Cardiac septum (tissue), 1 donor: ENCODE results near the gene VAV2. TPM values are rescaled to one million over a fixed set of nuclear protein-coding genes. Genes with fewer than 3 reads are reported as not detected.
"Not testable (repeated sequence)": the region's sequence is repeated elsewhere in the genome, so short reads cannot be mapped to it uniquely, and the experiment has no call there.

Source experiments
- DNase-seq: peaks from one replicate; pipeline ENCODE4 v3.0.0-alpha.2; 2020; ENCODE audit warnings: low spot score
- intact Hi-C: fragments of 100-400 bp; cut with DNase I; formaldehyde crosslinking; loops from one replicate; pipeline ENCODE4 v1.14.0; 2022
- total RNA-seq: library from RNA; stranded (reverse); fragmentation: NEBNext Ultra II Directional; extraction: Animal tissue kit (Norgen Biotek cat#: 25700); gene quantifications from one replicate; pipeline ENCODE4 v1.2.1, GENCODE V29; 2021
- donor health status: DM: no; HTN: no; CAD: no.

Gene VAV2
- total RNA-seq, 1 donor from 2014 or later, result 8.1 TPM

- intact Hi-C loops, result no loop called here
- DNase-seq, result no peak
Observed at GRCh38 chr9:133777068-133777791, 214.9 kb downstream of the VAV2 start.

GRCh38 chr9:133775951-133776905, 215.9 kb downstream of the VAV2 start:
- DNase-seq, result no peak
- intact Hi-C loops, result no loop called here

GRCh38 chr9:133775291-133775690, 216.8 kb downstream of the VAV2 start:
- intact Hi-C loops, result no loop called here
- DNase-seq, result no peak

GRCh38 chr9:133774799-133775198, 217.3 kb downstream of the VAV2 start:
- intact Hi-C loops, result no loop called here
- DNase-seq, result peak; percentile 71

- intact Hi-C loops, result no loop called here
- peak; percentile 26 for DNase-seq
Observed at GRCh38 chr9:133773889-133774655, 218.1 kb downstream of the VAV2 start.

- intact Hi-C loops, result no loop called here
- DNase-seq, result peak; percentile 70
Observed at GRCh38 chr9:133772581-133772980, 219.5 kb downstream of the VAV2 start.

GRCh38 chr9:133771486-133772482, 220.3 kb downstream of the VAV2 start:
- peak; percentile 72 for DNase-seq

GRCh38 chr9:133770076-133770777, 221.9 kb downstream of the VAV2 start:
- intact Hi-C loops, result no loop called here
- peak; percentile 72 for DNase-seq

More at GRCh38 chr9:133771486-133772482, 220.3 kb downstream of the VAV2 start:
- intact Hi-C loops, result no loop called here

- peak; percentile 74 for DNase-seq
- intact Hi-C loops, result no loop called here
Observed at GRCh38 chr9:133769511-133770075, 222.5 kb downstream of the VAV2 start.

GRCh38 chr9:133768859-133769510, 223.1 kb downstream of the VAV2 start:
- DNase-seq, result peak; percentile 68
- intact Hi-C loops, result no loop called here

GRCh38 chr9:133768371-133768858, 223.7 kb downstream of the VAV2 start:
- DNase-seq, result peak; percentile 71
- intact Hi-C loops, result no loop called here

GRCh38 chr9:133767625-133768024, 224.5 kb downstream of the VAV2 start:
- intact Hi-C loops, result no loop called here
- peak; percentile 39 for DNase-seq

- no peak for DNase-seq
- intact Hi-C loops, result no loop called here
Observed at GRCh38 chr9:133767008-133767407, 225.1 kb downstream of the VAV2 start.

GRCh38 chr9:133766234-133766633, 225.9 kb downstream of the VAV2 start:
- DNase-seq, intact Hi-C loops: not testable (repeated sequence)

- intact Hi-C loops, result no loop called here
- DNase-seq, result peak; percentile 49
Observed at GRCh38 chr9:133763272-133764183, 228.6 kb downstream of the VAV2 start.
